ENCODE data around the gene FOXP1.

DNA sequence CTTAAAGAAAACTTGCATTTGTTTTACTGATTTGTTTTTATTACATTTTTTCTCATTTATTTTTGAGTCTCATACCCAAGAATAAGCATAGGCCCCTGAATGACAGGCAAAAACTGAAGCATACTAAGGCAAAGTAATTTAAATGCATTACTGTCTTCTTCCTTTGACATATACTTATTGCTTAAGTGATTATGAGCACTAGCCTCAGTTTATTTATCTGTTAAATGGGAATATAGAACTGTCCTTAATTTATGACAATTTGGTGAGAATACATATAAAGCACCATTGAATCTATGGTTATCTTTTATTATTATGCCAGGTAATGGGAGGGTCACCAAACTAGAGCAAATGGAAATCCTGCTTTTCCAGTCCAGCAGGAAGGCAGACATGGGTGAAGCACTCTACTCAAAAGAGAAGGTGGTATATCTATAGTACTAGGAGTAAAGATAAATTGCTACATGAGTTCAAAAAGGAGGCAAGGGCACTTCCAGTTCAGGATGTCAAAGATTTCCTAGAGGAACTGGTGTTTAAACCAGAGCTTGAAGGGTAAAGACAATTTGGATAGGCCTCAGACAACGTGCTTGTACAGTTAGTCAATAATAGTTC is 435.0 kb downstream of the FOXP1 start:
- no peak for TF ChIP-seq HDAC6 (IDR thresholded peaks at IDR 0.05; ENCODE audit: low read depth, low read length)
- TF ChIP-seq RBM25 (IDR thresholded peaks at IDR 0.05; ENCODE audit: low read depth, low read length, severe bottlenecking): peak; percentile 83
- peak; percentile 33; the same call in 1 of the 2 replicates for TF ChIP-seq ADNP (tag; IDR thresholded peaks at IDR 0.05)
- TF ChIP-seq EZH2 (IDR thresholded peaks at IDR 0.05; ENCODE audit: borderline replicate concordance, low read depth, low read length): no peak
- TF ChIP-seq RREB1 (CRISPR knock-in tag; IDR thresholded peaks at IDR 0.05): no peak
- TF ChIP-seq, protein P1, sequence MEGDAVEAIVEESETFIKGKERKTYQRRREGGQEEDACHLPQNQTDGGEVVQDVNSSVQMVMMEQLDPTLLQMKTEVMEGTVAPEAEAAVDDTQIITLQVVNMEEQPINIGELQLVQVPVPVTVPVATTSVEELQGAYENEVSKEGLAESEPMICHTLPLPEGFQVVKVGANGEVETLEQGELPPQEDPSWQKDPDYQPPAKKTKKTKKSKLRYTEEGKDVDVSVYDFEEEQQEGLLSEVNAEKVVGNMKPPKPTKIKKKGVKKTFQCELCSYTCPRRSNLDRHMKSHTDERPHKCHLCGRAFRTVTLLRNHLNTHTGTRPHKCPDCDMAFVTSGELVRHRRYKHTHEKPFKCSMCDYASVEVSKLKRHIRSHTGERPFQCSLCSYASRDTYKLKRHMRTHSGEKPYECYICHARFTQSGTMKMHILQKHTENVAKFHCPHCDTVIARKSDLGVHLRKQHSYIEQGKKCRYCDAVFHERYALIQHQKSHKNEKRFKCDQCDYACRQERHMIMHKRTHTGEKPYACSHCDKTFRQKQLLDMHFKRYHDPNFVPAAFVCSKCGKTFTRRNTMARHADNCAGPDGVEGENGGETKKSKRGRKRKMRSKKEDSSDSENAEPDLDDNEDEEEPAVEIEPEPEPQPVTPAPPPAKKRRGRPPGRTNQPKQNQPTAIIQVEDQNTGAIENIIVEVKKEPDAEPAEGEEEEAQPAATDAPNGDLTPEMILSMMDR (IDR thresholded peaks at IDR 0.05 in 2 of 3, conservative IDR thresholded peaks at IDR 0.05 in 1 of 3; ENCODE audit: insufficient read depth in 2 of 3, low read depth in 1 of 3, low read length in 3 of 3): no peak
- no peak for TF ChIP-seq DPF2 (IDR thresholded peaks at IDR 0.05)
